SK-N-SH (cell line): Measurements from ENCODE around the gene MAP3K13.

ENCODE experiments used
- CTCF ChIP-seq: fragments of 200-600 bp; sonication (generic); IDR thresholded peaks from 2 replicates; pipeline ENCODE4 v1.6.1; 2017; ENCODE audit warnings: antibody characterized with exemption, mild to moderate bottlenecking, moderate library complexity
- FOXM1 ChIP-seq: IDR thresholded peaks from 2 replicates; pipeline ENCODE4 v1.4.0; 2012; ENCODE audit warnings: low read depth, mild to moderate bottlenecking
- MEF2A ChIP-seq: IDR thresholded peaks from 2 replicates; pipeline ENCODE4 v1.4.0; 2012; ENCODE audit warnings: low read depth, borderline replicate concordance
- RAD21 ChIP-seq: IDR thresholded peaks from 2 replicates; pipeline ENCODE4 v1.6.1; 2012; ENCODE audit warnings: mild to moderate bottlenecking, low read length
- REST ChIP-seq: IDR thresholded peaks from 2 replicates; pipeline ENCODE4 v1.6.1; 2012; ENCODE audit warnings: mild to moderate bottlenecking, low read depth, low read length, moderate library complexity
- TF ChIP-seq, protein P1 (sequence below): fragments of 150-350 bp; IDR thresholded peaks from 2 replicates; pipeline ENCODE4 v1.6.1; 2017; ENCODE audit warnings: antibody characterized with exemption, low read length, low read depth, borderline replicate concordance

- TF ChIP-seq RAD21 (no peak), REST (no peak), MEF2A (no peak), CTCF (no peak), FOXM1 (no peak)
- TF ChIP-seq, protein P1, sequence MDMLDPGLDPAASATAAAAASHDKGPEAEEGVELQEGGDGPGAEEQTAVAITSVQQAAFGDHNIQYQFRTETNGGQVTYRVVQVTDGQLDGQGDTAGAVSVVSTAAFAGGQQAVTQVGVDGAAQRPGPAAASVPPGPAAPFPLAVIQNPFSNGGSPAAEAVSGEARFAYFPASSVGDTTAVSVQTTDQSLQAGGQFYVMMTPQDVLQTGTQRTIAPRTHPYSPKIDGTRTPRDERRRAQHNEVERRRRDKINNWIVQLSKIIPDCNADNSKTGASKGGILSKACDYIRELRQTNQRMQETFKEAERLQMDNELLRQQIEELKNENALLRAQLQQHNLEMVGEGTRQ = no peak
Observed at GRCh38 chr3:185430375-185430774, 67.4 kb downstream of the MAP3K13 start.
